ENCODE results near the gene DRC7. TPM values are rescaled to one million over a fixed set of nuclear protein-coding genes. Genes with fewer than 3 reads are reported as not detected.
A peak's percentile ranks its signal among the peaks of the same experiment; 100 is the strongest.

DRC7 gene
- total RNA-seq, 2 donors from 2014 or later: 1.6 to 1.8 TPM

DNA sequence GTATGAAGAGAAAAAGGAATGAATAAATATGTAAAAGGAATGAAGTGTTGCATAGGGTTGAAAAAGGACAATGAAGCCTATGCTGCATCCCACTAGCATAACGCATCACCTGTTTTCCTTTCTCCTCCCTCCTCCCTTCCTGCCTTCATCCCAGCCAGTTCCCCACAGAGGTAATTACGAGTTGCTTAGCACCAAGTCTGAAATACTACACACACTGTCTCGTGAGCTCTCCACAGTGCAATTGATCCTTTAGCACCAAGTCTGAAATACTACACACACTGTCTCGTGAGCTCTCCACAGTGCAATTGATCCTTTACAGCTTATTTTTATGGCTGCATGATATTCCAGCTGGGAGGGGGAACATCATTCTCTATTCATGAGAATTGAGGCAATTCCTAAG, 1.1 kb upstream of the DRC7 start:
- Mint-ChIP-seq H3K9me3 (no peaks in the 10 kb centered on the region), H3K27me3 (ENCODE audit: insufficient read depth) (peaks cover 1% of the 10 kb centered on the region), H3K27ac (no peak overlapping the region), H3K36me3 (ENCODE audit: low read depth) (no peaks in the 10 kb centered on the region), H3K4me1 (peaks cover 12% of the 10 kb centered on the region), H3K4me3 (no peak overlapping the region)
- TF ChIP-seq, protein P1, sequence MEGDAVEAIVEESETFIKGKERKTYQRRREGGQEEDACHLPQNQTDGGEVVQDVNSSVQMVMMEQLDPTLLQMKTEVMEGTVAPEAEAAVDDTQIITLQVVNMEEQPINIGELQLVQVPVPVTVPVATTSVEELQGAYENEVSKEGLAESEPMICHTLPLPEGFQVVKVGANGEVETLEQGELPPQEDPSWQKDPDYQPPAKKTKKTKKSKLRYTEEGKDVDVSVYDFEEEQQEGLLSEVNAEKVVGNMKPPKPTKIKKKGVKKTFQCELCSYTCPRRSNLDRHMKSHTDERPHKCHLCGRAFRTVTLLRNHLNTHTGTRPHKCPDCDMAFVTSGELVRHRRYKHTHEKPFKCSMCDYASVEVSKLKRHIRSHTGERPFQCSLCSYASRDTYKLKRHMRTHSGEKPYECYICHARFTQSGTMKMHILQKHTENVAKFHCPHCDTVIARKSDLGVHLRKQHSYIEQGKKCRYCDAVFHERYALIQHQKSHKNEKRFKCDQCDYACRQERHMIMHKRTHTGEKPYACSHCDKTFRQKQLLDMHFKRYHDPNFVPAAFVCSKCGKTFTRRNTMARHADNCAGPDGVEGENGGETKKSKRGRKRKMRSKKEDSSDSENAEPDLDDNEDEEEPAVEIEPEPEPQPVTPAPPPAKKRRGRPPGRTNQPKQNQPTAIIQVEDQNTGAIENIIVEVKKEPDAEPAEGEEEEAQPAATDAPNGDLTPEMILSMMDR (conservative IDR thresholded peaks at IDR 0.05): no peak
- no peak for DNase-seq
- H3K27me3 ChIP-seq (ENCODE audit: control insufficient read depth, insufficient read depth, low read length, poor library complexity, severe bottlenecking): no peaks in the 10 kb centered on the region
- H3K9ac ChIP-seq (ENCODE audit: extremely low read depth, low read length, poor library complexity, severe bottlenecking): no peak overlapping the region
- H3K36me3 ChIP-seq (ENCODE audit: control insufficient read depth, insufficient read depth, low read length): no peaks in the 10 kb centered on the region
- no peak overlapping the region for H3K4me3 ChIP-seq (ENCODE audit: low read length)
- H3K4me1 ChIP-seq (ENCODE audit: control insufficient read depth, insufficient read depth, low read length): no peaks in the 10 kb centered on the region
- no peak overlapping the region for H3K27ac ChIP-seq (ENCODE audit: low read depth, low read length)
- WGBS, 2 experiments (ENCODE audit: insufficient coverage in 1 of 2, insufficient read length in 1 of 2): 88% methylated on average over 4 of the region's 4 CpGs; no CpG with 5 or more reads in 1 of the 2 experiments
- H3K9me3 ChIP-seq (ENCODE audit: control insufficient read depth, low read length): no peaks in the 10 kb centered on the region

DNA sequence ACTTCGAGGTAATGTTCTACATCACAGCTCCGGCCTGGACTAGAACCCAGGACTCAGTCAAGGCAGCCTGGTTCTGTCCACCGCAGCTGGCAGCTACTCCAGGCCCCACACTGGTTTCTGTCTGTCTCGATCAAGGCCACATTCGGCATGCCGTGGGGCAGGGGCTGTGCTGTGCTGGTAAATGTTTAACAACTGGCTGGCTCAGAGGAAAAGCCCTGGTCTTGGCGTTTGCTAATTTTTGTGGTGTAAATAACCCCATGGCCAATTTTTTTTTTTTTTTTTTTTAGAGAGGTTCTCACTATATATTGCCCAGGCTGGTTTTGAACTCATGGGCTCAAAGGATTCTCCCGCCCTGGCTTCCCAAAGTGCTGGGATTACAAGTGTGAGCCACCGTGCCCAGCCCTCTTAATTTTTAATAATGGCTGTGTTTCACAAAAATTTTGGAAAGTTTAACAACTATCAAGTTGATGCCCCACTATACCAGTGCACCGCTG, 328 bp upstream of the DRC7 start:
- Mint-ChIP-seq H3K4me3 (peak overlapping the region; percentile 51), H3K27me3 (ENCODE audit: insufficient read depth) (peaks cover 1% of the 10 kb centered on the region), H3K36me3 (ENCODE audit: low read depth) (no peaks in the 10 kb centered on the region), H3K4me1 (peaks cover 10% of the 10 kb centered on the region), H3K27ac (no peak overlapping the region), H3K9me3 (no peaks in the 10 kb centered on the region)
- Histone ChIP-seq H3K36me3 (ENCODE audit: control insufficient read depth, insufficient read depth, low read length) (no peaks in the 10 kb centered on the region), H3K4me3 (ENCODE audit: low read length) (no peak overlapping the region), H3K9ac (ENCODE audit: extremely low read depth, low read length, poor library complexity, severe bottlenecking) (no peak overlapping the region), H3K9me3 (ENCODE audit: control insufficient read depth, low read length) (no peaks in the 10 kb centered on the region), H3K4me1 (ENCODE audit: control insufficient read depth, insufficient read depth, low read length) (no peaks in the 10 kb centered on the region), H3K27me3 (ENCODE audit: control insufficient read depth, insufficient read depth, low read length, poor library complexity, severe bottlenecking) (no peaks in the 10 kb centered on the region), H3K27ac (ENCODE audit: low read depth, low read length) (no peak overlapping the region)
- no peak for DNase-seq
- WGBS, 2 experiments (ENCODE audit: insufficient coverage in 1 of 2, insufficient read length in 1 of 2): 65 to 68% methylated on average over 7 to 10 of the region's 10 CpGs
- TF ChIP-seq, protein P1 (conservative IDR thresholded peaks at IDR 0.05): no peak

DNA sequence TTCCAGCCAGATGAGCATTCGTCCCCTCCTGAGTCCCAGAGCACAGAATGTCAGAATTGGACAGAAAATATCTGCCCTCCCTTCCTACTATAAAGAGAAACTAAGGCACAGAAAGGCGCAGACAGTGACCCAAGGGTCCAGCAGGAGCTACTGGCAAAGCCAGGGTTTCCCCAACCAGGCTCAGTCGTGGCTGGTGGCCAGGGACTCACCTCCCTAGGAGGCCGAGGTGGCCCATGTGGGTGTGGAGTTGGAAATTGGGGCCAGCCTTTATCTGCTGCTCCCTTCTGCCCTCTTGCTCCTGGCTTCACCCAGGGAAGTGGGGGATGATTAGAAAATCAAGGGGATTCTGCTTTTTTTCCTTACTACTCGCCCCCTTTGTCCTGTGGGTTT, 1.1 kb downstream of the DRC7 start:
- Mint-ChIP-seq H3K4me1 (peaks cover 3% of the 10 kb centered on the region), H3K9me3 (no peaks in the 10 kb centered on the region), H3K36me3 (ENCODE audit: low read depth) (no peaks in the 10 kb centered on the region), H3K27ac (no peak overlapping the region), H3K27me3 (ENCODE audit: insufficient read depth) (peaks cover 4% of the 10 kb centered on the region), H3K4me3 (no peak overlapping the region)
- no peaks in the 10 kb centered on the region for H3K9me3 ChIP-seq (ENCODE audit: control insufficient read depth, low read length)
- no peaks in the 10 kb centered on the region for H3K36me3 ChIP-seq (ENCODE audit: control insufficient read depth, insufficient read depth, low read length)
- H3K9ac ChIP-seq (ENCODE audit: extremely low read depth, low read length, poor library complexity, severe bottlenecking): no peak overlapping the region
- no peak overlapping the region for H3K27ac ChIP-seq (ENCODE audit: low read depth, low read length)
- TF ChIP-seq, protein P1 (conservative IDR thresholded peaks at IDR 0.05): no peak
- no peak for DNase-seq
- 86 to 88% methylated on average over 5 of the region's 5 CpGs for WGBS, 2 experiments (ENCODE audit: insufficient coverage in 1 of 2, insufficient read length in 1 of 2)
- H3K27me3 ChIP-seq (ENCODE audit: control insufficient read depth, insufficient read depth, low read length, poor library complexity, severe bottlenecking): no peaks in the 10 kb centered on the region
- H3K4me3 ChIP-seq (ENCODE audit: low read length): no peak overlapping the region
- H3K4me1 ChIP-seq (ENCODE audit: control insufficient read depth, insufficient read depth, low read length): no peaks in the 10 kb centered on the region
